Measurements from ENCODE around the gene SYT3. TPM values are rescaled to one million over a fixed set of nuclear protein-coding genes. Genes with fewer than 3 reads are reported as not detected.
"Not testable (repeated sequence)": the region's sequence is repeated elsewhere in the genome, so short reads cannot be mapped to it uniquely, and the experiment has no call there.

Gene SYT3
- total and polyA plus RNA-seq, 9 donors, result 0.09 to 0.14 (median 0.12) TPM; not detected in 6

DNA sequence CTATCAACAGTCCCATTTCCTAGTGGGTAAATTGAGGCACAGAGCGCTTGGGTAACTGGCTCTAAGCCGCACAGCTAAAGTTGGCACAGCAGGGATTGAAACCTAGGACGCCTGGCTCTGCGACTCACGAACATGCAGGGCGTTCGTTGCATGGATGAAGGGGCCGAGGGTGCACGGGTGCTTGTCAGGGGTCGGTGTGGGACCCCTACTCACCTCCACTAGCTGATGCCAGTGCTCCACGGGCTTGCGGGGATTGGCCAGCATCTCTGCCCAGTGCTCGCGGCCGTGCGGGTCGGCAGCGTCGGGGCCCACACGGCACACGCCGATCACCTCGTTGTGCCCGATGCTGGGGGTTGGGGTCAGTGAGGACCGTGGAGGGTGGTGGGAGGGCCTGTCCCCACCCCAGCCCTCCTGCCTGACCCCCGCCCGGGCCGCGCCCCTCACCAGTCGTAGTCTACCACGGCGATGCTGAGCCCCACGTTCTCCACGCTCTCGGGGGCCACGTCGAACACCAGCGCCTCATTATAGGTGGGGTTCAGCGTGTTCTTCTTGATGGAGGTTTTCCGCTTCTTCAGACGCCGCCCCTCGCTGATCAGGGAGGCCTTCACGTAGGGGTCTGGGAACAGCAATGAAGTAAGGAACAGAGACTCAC, 14.6 kb downstream of the SYT3 start:
- 89% methylated on average over 20 of the region's 44 CpGs for WGBS (ENCODE audit: insufficient coverage)
- no peaks in the 10 kb centered on the region for H3K9me3 ChIP-seq (replicated peaks; ENCODE audit: control insufficient read depth, low read depth, low read length)
- no peak overlapping the region for H3K27ac ChIP-seq (ENCODE audit: low read length)

GRCh38 chr19:50620394-50620906, 19.2 kb downstream of the SYT3 start:
- no CpG with 5 or more reads among the region's 5 CpGs for WGBS (ENCODE audit: insufficient coverage)
- H3K27ac ChIP-seq (ENCODE audit: low read length); H3K4me1 ChIP-seq (ENCODE audit: control insufficient read depth, insufficient read depth, low read length); H3K9me3 ChIP-seq (replicated peaks; ENCODE audit: control insufficient read depth, low read depth, low read length); H3K4me3 ChIP-seq (ENCODE audit: low read length); H3K27me3 ChIP-seq (ENCODE audit: control insufficient read depth, insufficient read depth, low read length); H3K36me3 ChIP-seq (ENCODE audit: control insufficient read depth, insufficient read depth, low read length); DNase-seq: not testable (repeated sequence)

More for the DNA sequence above, 14.6 kb downstream of the SYT3 start:
- no peaks in the 10 kb centered on the region for H3K27me3 ChIP-seq (ENCODE audit: control insufficient read depth, insufficient read depth, low read length)
- no peaks in the 10 kb centered on the region for H3K36me3 ChIP-seq (ENCODE audit: control insufficient read depth, insufficient read depth, low read length)
- no peak for DNase-seq
- H3K4me3 ChIP-seq (ENCODE audit: low read length), result no peak overlapping the region
- no peaks in the 10 kb centered on the region for H3K4me1 ChIP-seq (ENCODE audit: control insufficient read depth, insufficient read depth, low read length)

DNA sequence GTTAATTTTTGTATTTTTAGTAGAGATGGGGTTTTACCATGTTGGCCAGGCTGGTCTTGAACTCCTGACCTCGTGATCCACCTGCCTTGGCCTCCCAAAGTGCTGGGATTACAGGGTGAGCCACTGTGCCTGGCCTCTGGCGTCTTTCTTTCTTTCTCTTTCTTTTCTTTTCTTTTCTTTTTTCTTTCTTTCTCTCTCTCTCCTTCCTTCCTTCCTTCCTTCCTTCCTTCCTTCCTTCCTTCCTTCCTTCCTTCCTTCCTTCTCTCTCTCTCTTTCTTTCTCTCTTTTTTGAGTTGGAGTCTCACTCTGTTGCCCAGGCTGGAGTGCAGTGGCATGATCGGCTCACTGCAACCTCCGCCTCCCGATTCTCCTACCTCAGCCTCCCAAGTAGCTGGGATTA, 20.5 kb downstream of the SYT3 start:
- DNase-seq; H3K9me3 ChIP-seq (replicated peaks; ENCODE audit: control insufficient read depth, low read depth, low read length); H3K27ac ChIP-seq (ENCODE audit: low read length); H3K4me1 ChIP-seq (ENCODE audit: control insufficient read depth, insufficient read depth, low read length); H3K36me3 ChIP-seq (ENCODE audit: control insufficient read depth, insufficient read depth, low read length); H3K4me3 ChIP-seq (ENCODE audit: low read length); H3K27me3 ChIP-seq (ENCODE audit: control insufficient read depth, insufficient read depth, low read length): not testable (repeated sequence)
- 88% methylated on average over 5 of the region's 5 CpGs for WGBS (ENCODE audit: insufficient coverage)

GRCh38 chr19:50618379-50618778, 21.3 kb downstream of the SYT3 start:
- 86% methylated on average over 4 of the region's 5 CpGs for WGBS (ENCODE audit: insufficient coverage)
- not testable (repeated sequence) for H3K4me1 ChIP-seq (ENCODE audit: control insufficient read depth, insufficient read depth, low read length); H3K36me3 ChIP-seq (ENCODE audit: control insufficient read depth, insufficient read depth, low read length); H3K4me3 ChIP-seq (ENCODE audit: low read length); H3K9me3 ChIP-seq (replicated peaks; ENCODE audit: control insufficient read depth, low read depth, low read length); DNase-seq; H3K27me3 ChIP-seq (ENCODE audit: control insufficient read depth, insufficient read depth, low read length); H3K27ac ChIP-seq (ENCODE audit: low read length)

DNA sequence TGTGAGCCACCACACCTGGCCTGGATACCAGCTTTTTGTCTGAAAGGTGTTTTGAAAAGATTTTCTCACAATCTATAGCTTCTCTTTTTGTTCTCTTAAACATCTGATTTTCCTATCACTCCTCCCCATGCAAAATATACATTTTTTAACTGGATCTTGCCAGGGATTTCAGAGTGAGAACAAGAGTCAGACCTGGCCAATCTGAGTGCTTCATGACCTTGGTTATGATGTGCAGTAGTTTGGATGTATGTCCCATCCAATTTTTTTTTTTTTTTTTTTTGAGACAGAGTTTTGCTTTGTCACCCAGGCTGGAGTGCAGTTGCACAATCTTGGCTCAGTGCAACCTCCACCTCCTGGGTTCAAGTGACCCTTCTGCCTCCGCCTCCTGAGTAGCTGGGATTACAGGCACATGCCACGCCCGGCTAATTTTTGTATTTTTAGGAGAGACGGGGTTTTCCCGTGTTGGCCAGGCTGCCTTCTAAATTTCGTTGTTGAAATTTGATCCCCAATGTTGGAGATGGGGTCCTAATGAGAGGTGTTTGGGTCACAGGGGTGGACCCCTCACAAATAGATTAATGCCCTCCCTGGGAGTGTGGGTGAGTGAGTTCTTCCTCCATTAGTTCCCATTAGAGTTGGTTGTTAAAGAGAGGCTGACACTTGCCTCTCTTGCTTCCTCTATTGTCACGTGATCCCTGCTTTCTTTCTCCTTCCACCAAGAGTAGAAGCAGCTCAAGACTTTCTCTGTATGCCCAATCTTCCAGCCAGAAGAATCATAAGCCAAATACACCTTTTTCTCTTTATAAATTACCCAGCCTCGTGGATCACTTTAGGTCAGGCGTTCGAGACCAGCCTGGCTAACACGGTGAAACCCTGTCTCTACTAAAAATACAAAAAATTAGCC, 26.9 kb downstream of the SYT3 start:
- not testable (repeated sequence) for H3K4me1 ChIP-seq (ENCODE audit: control insufficient read depth, insufficient read depth, low read length); H3K27me3 ChIP-seq (ENCODE audit: control insufficient read depth, insufficient read depth, low read length)
- WGBS (ENCODE audit: insufficient coverage), result 60% methylated on average over 1 of the region's 11 CpGs

DNA sequence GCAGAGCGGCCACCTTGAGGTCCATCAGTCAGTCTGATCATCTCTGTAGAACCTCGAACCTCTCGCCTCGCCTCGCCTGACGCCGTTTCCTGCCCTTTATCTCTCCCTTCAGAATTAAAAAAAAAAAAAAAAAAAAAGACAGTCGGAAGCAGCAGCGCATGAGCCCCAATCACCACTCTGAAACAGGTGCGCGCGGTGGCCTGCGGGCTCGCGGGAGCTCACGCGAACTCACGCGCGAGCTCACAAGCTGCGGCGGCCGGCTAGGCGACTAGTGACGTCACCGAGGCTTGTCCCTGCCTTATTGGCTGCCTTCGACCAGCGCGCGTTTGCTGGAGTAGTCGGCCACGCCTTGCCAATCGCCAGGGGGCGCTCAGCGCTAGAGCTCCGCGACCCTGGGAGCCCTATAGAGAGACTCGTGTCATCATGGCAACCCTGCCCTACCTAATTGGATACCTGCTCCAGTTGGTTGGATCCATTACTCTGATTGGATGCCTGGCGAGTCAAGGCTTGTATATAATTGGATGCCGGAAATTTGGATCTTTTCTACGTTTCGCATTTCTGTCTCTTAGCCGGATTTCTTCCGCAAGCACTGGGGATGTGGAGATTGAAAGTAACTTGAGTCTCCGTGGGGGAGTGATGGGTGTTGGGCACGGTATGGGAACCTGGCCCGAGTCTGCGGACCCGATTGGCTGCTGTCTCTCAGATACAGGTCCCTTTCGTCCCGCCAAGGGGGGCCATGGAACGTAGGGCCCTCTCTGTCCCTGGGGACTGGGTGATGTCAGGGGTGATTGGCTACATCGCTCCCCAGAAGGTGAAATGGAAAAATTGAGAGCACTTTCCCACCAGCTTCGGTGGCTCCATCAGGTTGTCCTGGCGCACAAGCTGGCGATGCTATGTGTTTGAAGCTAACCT, 31.6 kb downstream of the SYT3 start:
- H3K36me3 ChIP-seq (ENCODE audit: control insufficient read depth, insufficient read depth, low read length), result no peaks in the 10 kb centered on the region
- peaks cover 31% of the 10 kb centered on the region for H3K27me3 ChIP-seq (ENCODE audit: control insufficient read depth, insufficient read depth, low read length)
- H3K9me3 ChIP-seq (replicated peaks; ENCODE audit: control insufficient read depth, low read depth, low read length), result no peaks in the 10 kb centered on the region
- H3K4me3 ChIP-seq (ENCODE audit: low read length), result no peak overlapping the region
- WGBS (ENCODE audit: insufficient coverage), result 9% methylated on average over 44 of the region's 56 CpGs
- DNase-seq, result peak; percentile 79
- H3K27ac ChIP-seq (ENCODE audit: low read length), result no peak overlapping the region
- peaks cover 8% of the 10 kb centered on the region for H3K4me1 ChIP-seq (ENCODE audit: control insufficient read depth, insufficient read depth, low read length)

More for the DNA sequence above, 26.9 kb downstream of the SYT3 start:
- not testable (repeated sequence) for DNase-seq; H3K36me3 ChIP-seq (ENCODE audit: control insufficient read depth, insufficient read depth, low read length); H3K4me3 ChIP-seq (ENCODE audit: low read length); H3K27ac ChIP-seq (ENCODE audit: low read length); H3K9me3 ChIP-seq (replicated peaks; ENCODE audit: control insufficient read depth, low read depth, low read length)

DNA sequence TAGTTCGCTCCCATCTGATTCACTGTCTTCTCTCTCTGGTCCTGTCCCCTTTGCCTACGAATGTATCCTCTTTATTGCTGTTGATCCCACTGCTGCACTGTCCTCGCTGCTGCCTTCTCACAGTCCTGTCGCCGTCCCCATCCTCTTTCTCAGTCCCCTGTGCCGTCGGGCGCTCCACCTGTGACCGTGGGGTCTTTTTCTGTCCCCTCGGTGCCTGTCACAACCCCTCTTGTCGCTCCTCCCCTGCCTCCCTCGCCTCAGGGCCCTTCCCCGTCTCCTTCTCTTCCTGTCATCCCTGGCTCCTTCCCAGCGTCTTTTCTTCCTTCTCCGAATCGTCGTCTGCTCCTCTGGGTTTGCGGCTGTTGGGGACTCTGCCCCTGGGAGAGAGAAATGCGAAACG, 32.3 kb downstream of the SYT3 start:
- WGBS (ENCODE audit: insufficient coverage), result 64% methylated on average over 19 of the region's 20 CpGs
- H3K4me1 ChIP-seq (ENCODE audit: control insufficient read depth, insufficient read depth, low read length), result peaks cover 8% of the 10 kb centered on the region
- no peaks in the 10 kb centered on the region for H3K9me3 ChIP-seq (replicated peaks; ENCODE audit: control insufficient read depth, low read depth, low read length)
- peaks cover 33% of the 10 kb centered on the region for H3K27me3 ChIP-seq (ENCODE audit: control insufficient read depth, insufficient read depth, low read length)
- no peak overlapping the region for H3K27ac ChIP-seq (ENCODE audit: low read length)
- H3K36me3 ChIP-seq (ENCODE audit: control insufficient read depth, insufficient read depth, low read length), result no peaks in the 10 kb centered on the region
- H3K4me3 ChIP-seq (ENCODE audit: low read length), result no peak overlapping the region
- no peak for DNase-seq

GRCh38 chr19:50606059-50606836, 33.4 kb downstream of the SYT3 start:
- peaks cover 44% of the 10 kb centered on the region for H3K27me3 ChIP-seq (ENCODE audit: control insufficient read depth, insufficient read depth, low read length)
- not testable (repeated sequence) for H3K36me3 ChIP-seq (ENCODE audit: control insufficient read depth, insufficient read depth, low read length); H3K27ac ChIP-seq (ENCODE audit: low read length); DNase-seq; H3K4me3 ChIP-seq (ENCODE audit: low read length); H3K9me3 ChIP-seq (replicated peaks; ENCODE audit: control insufficient read depth, low read depth, low read length); H3K4me1 ChIP-seq (ENCODE audit: control insufficient read depth, insufficient read depth, low read length)
- WGBS (ENCODE audit: insufficient coverage), result 48% methylated on average over 22 of the region's 58 CpGs

DNA sequence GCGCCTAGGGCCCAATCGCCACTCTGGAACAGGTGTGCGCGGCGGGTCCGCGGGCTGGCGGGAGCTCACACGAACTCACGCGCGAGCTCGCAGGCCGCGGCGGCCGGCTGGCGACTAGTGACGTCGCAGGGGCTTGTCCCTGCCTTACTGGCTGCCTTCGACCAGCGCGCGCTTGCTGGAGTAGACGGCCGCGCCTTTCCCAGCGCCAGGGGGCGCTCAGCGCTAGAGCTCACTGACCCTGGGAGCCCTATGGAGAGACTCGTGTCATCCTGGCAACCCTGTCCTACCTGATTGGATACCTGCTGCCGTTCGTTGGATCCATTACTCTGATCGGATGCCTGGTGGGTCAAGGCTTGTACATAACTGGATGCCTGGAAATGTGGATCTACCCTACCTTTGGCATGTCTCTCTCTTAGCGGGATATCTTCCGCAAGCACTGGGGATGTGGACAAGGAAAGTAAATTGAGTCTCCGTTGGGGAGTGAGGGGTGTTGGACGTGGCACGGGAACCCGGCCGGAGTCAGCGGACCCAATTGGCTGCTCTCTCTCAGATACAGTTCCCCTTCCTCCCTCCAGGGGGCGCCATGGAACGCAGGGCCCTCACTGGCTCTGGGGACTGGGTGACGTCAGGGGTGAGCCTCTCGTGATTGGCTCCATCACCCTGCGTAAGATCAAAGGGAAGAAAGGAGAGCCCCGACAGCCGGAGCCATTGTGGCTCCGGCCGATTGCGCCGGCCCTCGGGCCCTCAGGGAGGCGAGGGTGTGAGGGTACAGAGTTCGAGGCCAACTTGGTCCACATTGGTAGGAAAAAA, 35.2 kb downstream of the SYT3 start:
- DNase-seq, result not testable (repeated sequence)
- WGBS (ENCODE audit: insufficient coverage), result no CpG with 5 or more reads among the region's 56 CpGs
- peaks cover 51% of the 10 kb centered on the region for H3K27me3 ChIP-seq (ENCODE audit: control insufficient read depth, insufficient read depth, low read length)

More for the DNA sequence above, 35.2 kb downstream of the SYT3 start:
- not testable (repeated sequence) for H3K4me3 ChIP-seq (ENCODE audit: low read length); H3K9me3 ChIP-seq (replicated peaks; ENCODE audit: control insufficient read depth, low read depth, low read length); H3K4me1 ChIP-seq (ENCODE audit: control insufficient read depth, insufficient read depth, low read length); H3K27ac ChIP-seq (ENCODE audit: low read length); H3K36me3 ChIP-seq (ENCODE audit: control insufficient read depth, insufficient read depth, low read length)
